ENCODE results near the gene AHCY. TPM values are rescaled to one million over a fixed set of nuclear protein-coding genes. Genes with fewer than 3 reads are reported as not detected.
"Not testable (repeated sequence)": the region's sequence is repeated elsewhere in the genome, so short reads cannot be mapped to it uniquely, and the experiment has no call there.

Gene AHCY
- total and polyA plus RNA-seq, 2 experiments from 2014 or later, result 115 to 263 TPM

DNA sequence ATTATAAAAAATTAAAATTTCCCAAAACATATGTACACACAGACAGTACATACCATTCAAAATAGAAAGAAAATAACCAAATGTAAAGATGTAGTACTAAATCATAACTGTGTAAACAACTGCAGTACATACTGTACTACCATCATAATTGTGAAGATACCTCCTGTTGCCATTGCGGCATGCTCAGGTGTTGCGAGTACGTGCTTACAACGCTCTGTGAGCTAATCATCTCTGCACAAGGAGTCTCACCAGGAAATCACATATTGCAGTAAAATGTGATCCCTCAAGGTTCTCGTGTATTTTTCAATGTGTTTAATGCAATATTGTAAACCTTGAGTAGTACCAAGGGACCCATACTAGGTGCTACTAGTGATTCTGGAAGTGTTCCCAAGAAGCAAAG, 39.0 kb downstream of the AHCY start:
- Histone ChIP-seq H3K9me3 (ENCODE audit: low read depth) (no peaks in the 10 kb centered on the region), H3K4me1 (ENCODE audit: low read depth) (peaks cover 6% of the 10 kb centered on the region), H3K4me3 (no peak overlapping the region), H3K36me3 (no peaks in the 10 kb centered on the region), H3K27ac (no peak overlapping the region), H3K27me3 (no peaks in the 10 kb centered on the region)
- TF ChIP-seq, protein P1, sequence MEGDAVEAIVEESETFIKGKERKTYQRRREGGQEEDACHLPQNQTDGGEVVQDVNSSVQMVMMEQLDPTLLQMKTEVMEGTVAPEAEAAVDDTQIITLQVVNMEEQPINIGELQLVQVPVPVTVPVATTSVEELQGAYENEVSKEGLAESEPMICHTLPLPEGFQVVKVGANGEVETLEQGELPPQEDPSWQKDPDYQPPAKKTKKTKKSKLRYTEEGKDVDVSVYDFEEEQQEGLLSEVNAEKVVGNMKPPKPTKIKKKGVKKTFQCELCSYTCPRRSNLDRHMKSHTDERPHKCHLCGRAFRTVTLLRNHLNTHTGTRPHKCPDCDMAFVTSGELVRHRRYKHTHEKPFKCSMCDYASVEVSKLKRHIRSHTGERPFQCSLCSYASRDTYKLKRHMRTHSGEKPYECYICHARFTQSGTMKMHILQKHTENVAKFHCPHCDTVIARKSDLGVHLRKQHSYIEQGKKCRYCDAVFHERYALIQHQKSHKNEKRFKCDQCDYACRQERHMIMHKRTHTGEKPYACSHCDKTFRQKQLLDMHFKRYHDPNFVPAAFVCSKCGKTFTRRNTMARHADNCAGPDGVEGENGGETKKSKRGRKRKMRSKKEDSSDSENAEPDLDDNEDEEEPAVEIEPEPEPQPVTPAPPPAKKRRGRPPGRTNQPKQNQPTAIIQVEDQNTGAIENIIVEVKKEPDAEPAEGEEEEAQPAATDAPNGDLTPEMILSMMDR (IDR thresholded peaks at IDR 0.05; ENCODE audit: low read depth, low read length), result no peak
- no peak for DNase-seq (ENCODE audit: low read depth in 1 of 2, low spot score in 1 of 2)

DNA sequence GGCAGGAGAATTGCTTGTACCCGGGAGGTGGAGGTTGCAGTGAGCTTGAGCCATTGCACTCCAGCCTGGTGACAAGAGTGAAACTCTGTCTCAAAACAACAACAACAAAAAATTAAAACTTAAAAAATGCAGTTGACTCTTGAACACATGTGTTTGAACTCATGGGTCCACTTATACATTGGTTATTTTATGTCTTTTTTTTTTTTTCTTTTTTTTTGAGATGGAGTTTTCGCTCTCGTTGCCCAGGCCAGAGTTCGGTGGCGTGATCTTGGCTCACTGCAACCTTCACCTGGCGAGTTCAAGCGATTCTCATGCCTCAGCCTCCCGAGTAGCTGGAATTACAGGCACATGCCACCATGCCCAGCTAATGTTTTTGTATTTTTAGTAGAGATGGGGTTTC, 39.7 kb downstream of the AHCY start:
- H3K9me3 ChIP-seq (ENCODE audit: low read depth); H3K4me3 ChIP-seq; H3K4me1 ChIP-seq (ENCODE audit: low read depth); DNase-seq (ENCODE audit: low read depth in 1 of 2, low spot score in 1 of 2); H3K27ac ChIP-seq; H3K36me3 ChIP-seq; H3K27me3 ChIP-seq: not testable (repeated sequence)

DNA sequence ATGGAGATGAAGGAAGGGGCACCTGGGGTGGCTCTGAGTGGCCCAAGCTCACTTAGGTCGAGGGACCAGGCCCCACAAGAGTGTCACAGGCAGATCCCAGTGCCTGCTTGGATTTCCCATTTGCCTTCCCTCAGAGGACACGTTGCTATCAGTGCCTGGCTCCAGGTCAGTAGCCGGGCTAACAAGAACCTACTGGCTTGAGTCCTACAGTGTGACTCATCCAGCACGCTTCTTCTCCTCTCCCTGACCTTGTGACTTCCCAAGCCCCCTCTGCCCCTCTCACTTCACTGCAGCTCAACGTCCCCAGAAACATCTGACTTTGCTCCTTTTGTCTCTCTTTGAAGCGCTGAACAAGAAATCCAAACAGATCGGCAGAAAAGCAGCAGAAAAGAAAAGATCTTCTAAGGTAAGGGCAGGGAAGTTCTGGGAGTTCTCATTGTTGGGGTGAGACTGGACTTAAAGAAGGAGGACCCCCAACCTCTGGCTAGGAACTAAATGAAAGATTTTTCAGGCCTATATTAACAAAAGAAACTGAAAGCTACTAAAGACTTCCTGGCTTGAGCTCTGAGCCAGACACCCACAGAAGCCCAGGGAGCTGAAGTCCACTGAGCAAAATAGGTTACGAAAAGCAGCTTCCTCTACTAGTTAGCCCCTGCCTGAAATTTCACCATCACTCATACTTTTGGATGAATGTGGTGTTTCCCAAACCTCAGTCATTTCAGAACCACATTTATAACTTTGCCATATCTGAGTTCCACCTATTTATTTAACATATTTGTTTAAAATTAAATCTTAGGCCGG, 40.5 kb downstream of the AHCY start:
- peak in 1 of 2 donors; percentile 82 for DNase-seq (ENCODE audit: low read depth in 1 of 2, low spot score in 1 of 2)
- TF ChIP-seq, protein P1 (IDR thresholded peaks at IDR 0.05; ENCODE audit: low read depth, low read length), result no peak
- Histone ChIP-seq H3K9me3 (ENCODE audit: low read depth) (no peaks in the 10 kb centered on the region), H3K27me3 (no peaks in the 10 kb centered on the region), H3K4me3 (no peak overlapping the region), H3K4me1 (ENCODE audit: low read depth) (peaks cover 6% of the 10 kb centered on the region), H3K27ac (peak overlapping the region; percentile 78), H3K36me3 (no peaks in the 10 kb centered on the region)

DNA sequence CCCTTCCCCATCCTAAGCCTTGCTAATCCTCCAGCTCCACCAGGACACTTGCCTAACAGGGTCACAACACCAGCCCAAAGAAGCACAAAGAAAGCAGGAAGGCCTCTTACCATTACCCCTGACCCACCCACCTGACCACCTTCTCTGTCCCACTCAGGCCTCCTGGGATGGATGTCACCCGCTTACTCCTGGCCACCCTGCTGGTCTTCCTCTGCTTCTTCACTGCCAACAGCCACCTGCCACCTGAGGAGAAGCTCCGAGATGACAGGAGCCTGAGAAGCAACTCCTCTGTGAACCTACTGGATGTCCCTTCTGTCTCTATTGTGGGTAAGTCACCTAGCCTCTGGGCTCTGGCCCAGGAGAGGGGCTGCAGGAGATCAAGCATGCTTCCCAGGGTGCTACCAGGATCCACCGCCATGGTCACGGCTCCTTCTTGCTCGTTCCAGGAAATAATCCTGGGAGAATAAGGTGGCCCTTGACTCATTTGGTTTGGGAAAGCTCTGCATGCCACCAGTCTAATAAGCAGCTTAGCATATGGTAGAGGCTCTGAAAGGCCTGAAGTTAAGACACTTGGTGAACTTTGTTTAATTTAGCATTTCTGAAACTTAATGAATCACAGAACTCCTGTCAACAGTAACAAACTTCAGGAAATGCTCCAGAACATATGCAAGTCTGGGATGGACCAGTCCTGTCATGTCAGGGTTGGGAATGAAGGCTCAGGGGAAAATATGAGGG, 42.8 kb downstream of the AHCY start:
- Histone ChIP-seq H3K9me3 (ENCODE audit: low read depth) (no peaks in the 10 kb centered on the region), H3K4me3 (no peak overlapping the region), H3K27me3 (no peaks in the 10 kb centered on the region), H3K27ac (no peak overlapping the region), H3K4me1 (ENCODE audit: low read depth) (peaks cover 6% of the 10 kb centered on the region), H3K36me3 (no peaks in the 10 kb centered on the region)
- TF ChIP-seq, protein P1 (IDR thresholded peaks at IDR 0.05; ENCODE audit: low read depth, low read length), result no peak
- DNase-seq (ENCODE audit: low read depth in 1 of 2, low spot score in 1 of 2), result no peak

DNA sequence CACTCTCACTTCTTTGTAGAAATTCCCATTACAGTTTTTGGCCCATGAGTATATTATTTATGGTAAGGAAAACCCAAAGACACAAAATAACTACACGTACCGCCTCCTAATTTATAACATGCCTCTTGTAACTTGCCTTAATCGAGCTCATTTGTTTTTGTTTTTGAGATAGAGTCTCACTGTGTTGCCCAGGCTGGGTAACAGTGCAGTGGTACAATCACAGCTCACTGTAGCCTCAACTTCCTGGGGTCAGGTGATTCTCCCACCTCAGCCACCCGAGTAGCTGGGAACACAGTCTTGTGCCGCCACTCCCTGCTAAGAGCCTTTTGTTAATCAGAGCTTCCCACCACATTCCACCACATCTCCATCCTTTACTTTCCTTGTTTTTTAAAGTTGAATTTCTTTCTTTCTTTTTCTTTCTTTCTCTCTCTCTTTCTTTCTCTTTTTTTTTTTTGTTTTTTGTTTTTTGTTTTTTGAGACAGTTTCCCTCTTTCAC, 46.5 kb downstream of the AHCY start:
- H3K27ac ChIP-seq, result no peak overlapping the region
- no peaks in the 10 kb centered on the region for H3K27me3 ChIP-seq
- no peak overlapping the region for H3K4me3 ChIP-seq
- H3K4me1 ChIP-seq (ENCODE audit: low read depth), result peaks cover 7% of the 10 kb centered on the region
- no peaks in the 10 kb centered on the region for H3K36me3 ChIP-seq
- TF ChIP-seq, protein P1 (IDR thresholded peaks at IDR 0.05; ENCODE audit: low read depth, low read length), result no peak
- no peaks in the 10 kb centered on the region for H3K9me3 ChIP-seq (ENCODE audit: low read depth)
- no peak for DNase-seq (ENCODE audit: low read depth in 1 of 2, low spot score in 1 of 2)

DNA sequence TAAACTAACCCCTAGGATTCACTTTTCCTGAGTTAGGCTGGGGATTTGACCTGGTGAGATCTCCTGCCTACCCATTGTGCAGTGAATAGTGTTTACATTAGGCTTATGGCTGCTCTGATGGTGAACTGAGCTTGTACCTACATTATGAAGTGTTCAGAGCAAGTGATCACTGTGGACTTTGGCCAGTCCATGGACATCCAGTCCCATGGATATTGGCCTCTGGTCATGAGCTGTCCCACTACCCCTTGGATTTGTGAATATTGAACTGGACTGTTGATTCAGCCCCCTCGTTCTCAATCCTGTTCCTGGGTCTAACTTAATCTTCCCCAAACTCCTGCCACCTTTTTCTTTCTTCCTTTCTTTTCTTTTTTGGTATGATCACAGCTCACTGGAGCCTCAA, 48.2 kb downstream of the AHCY start:
- TF ChIP-seq, protein P1 (IDR thresholded peaks at IDR 0.05; ENCODE audit: low read depth, low read length), result no peak
- H3K36me3 ChIP-seq, result no peaks in the 10 kb centered on the region
- H3K9me3 ChIP-seq (ENCODE audit: low read depth), result no peaks in the 10 kb centered on the region
- peaks cover 7% of the 10 kb centered on the region for H3K4me1 ChIP-seq (ENCODE audit: low read depth)
- DNase-seq (ENCODE audit: low read depth in 1 of 2, low spot score in 1 of 2), result no peak
- no peaks in the 10 kb centered on the region for H3K27me3 ChIP-seq
- no peak overlapping the region for H3K27ac ChIP-seq
- H3K4me3 ChIP-seq, result no peak overlapping the region

DNA sequence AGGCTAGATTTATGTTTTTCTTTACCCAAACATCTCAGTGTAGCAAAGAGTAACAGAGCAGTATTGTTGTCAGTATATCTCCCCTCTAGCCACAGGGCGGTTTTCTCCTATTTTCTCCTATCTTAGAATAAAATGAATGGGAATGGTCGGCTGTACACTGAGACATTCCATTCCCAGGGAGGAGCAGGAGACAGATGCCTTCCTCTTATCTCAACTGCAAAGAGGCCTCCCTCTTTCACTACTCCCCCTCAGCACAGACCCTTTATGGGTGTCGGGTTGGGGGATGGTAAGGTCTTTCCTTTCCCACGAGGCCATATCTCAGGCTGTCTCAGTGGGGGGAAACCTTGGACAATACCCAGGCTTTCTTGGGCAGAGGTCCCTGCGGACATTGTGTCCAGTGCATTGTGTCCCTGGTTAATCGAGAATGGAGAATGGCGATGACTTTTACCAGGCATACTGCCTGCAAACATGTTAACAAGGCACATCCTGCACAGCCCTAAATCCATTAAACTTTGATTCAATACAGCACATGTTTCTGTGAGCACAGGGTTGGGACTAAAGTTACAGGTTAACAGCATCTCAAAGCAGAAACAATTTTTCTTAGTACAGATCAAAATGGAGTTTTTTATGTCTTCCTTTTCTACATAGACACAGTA, 50.6 kb downstream of the AHCY start:
- Histone ChIP-seq H3K4me1 (ENCODE audit: low read depth) (peaks cover 12% of the 10 kb centered on the region), H3K27ac (peak overlapping the region; percentile 73)
- H3K4me3 ChIP-seq; H3K27me3 ChIP-seq; H3K36me3 ChIP-seq; H3K9me3 ChIP-seq (ENCODE audit: low read depth): not testable (repeated sequence)
- peak; percentile 40 to 50 for DNase-seq (ENCODE audit: low read depth in 1 of 2, low spot score in 1 of 2)

All from cardiac muscle cell (in vitro differentiated cells and primary cell).